Muscle layer of colon (tissue), 2 donors: Measurements from ENCODE around the gene FES.
"Not testable (repeated sequence)": the region's sequence is repeated elsewhere in the genome, so short reads cannot be mapped to it uniquely, and the experiment has no call there.

ENCODE experiments used
- H3K27ac ChIP-seq: one replicate; pipeline ENCODE4 v1.7.0; 2013; ENCODE audit warnings: low read depth, mild to moderate bottlenecking, low read length, moderate library complexity
- H3K27me3 ChIP-seq, 2 donors: one replicate each; pipeline ENCODE4 v1.7.0; 2013; ENCODE audit warnings: low read length in 2 of 2, mild to moderate bottlenecking in 2 of 2; ENCODE audit not compliant: insufficient read depth in 2 of 2, control insufficient read depth in 1 of 2
- H3K36me3 ChIP-seq: one replicate; pipeline ENCODE4 v1.7.0; 2013; ENCODE audit warnings: mild to moderate bottlenecking, low read length; ENCODE audit not compliant: insufficient read depth
- H3K4me1 ChIP-seq: one replicate; pipeline ENCODE4 v1.7.0; 2013; ENCODE audit warnings: mild to moderate bottlenecking, low read length; ENCODE audit not compliant: insufficient read depth
- H3K4me3 ChIP-seq, 2 donors: one replicate each; pipeline ENCODE4 v1.7.0; 2013; ENCODE audit warnings: low read length in 2 of 2, low read depth in 1 of 2, mild to moderate bottlenecking in 1 of 2, moderate library complexity in 1 of 2
- H3K9ac ChIP-seq: one replicate; pipeline ENCODE4 v1.7.0; 2013; ENCODE audit warnings: low read length
- H3K9me3 ChIP-seq: one replicate; pipeline ENCODE4 v1.7.0; 2013; ENCODE audit warnings: mild to moderate bottlenecking, low read length
- donor health status: abdominal sarcoma.
- donor health status: Adenocarcinoma of cecum.

Gene FES

DNA sequence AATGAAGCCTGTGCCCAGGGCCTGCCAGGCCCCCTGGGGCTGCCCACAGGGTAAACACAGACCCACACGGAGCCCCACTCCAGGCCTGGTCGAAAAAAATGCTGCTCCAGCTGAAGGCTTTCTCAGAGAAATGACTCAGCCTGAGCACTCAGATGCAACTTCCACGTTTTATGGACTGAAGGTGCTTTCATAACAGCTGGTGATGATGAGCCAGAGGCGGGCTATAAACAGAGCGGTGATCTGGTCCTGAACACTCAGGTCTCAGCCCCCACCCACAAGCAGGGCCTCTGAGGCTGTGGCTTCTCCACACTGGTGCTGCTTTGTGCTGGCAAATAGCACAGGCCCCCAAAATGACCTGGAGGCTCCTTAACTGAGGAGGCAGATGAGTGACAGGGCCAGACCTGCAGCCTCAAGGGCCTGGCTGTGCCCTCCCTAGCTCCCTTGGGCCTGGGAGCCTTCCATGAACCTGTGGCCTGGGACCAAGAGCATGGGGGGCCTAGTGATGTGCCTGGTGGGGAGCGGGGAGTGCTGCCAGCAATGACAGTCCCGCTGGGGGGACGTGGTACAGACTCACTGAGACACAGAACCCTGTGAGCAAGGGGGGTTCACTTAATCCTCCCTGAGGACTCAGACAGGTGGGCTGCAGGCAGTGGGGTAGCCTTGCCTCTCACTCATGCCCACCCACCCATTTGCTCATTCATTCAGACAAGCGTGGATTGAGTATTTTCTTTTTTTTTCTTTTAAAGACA is 38.9 kb upstream of the FES start:
- Histone ChIP-seq H3K4me1 (no peaks in the 10 kb centered on the region), H3K27ac (no peak overlapping the region), H3K36me3 (no peaks in the 10 kb centered on the region), H3K9me3 (no peaks in the 10 kb centered on the region), H3K27me3 (no peaks in the 10 kb centered on the region), H3K9ac (no peak overlapping the region), H3K4me3 (no peak overlapping the region)

DNA sequence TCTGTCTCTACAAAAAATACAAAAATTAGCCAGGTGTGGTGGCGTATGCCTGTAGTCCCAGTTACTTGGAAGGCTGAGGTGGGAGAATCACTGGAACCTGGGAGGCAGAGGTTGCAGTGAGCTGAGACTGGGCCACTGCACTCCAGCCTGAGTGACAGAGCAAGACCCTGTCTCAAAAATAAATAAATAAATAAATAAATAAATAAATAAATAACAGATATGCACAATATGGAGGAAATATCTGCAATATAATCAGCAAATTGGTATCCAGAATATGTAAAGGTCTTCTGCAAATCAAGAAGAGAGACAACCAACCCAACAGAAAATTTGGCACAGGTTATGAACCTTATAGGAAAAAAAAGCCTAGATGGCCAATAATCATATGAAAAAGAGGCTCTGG is 34.9 kb upstream of the FES start:
- not testable (repeated sequence) for H3K9ac ChIP-seq, H3K4me1 ChIP-seq, H3K4me3 ChIP-seq, H3K9me3 ChIP-seq, H3K27me3 ChIP-seq, H3K27ac ChIP-seq, H3K36me3 ChIP-seq

- Histone ChIP-seq H3K9me3 (no peaks in the 10 kb centered on the region), H3K9ac (no peak overlapping the region), H3K27ac (no peak overlapping the region), H3K27me3 (no peaks in the 10 kb centered on the region), H3K4me1 (no peaks in the 10 kb centered on the region), H3K4me3 (no peak overlapping the region), H3K36me3 (no peaks in the 10 kb centered on the region)
Measured at GRCh38 chr15:90851114-90851513, 33.2 kb upstream of the FES start.

DNA sequence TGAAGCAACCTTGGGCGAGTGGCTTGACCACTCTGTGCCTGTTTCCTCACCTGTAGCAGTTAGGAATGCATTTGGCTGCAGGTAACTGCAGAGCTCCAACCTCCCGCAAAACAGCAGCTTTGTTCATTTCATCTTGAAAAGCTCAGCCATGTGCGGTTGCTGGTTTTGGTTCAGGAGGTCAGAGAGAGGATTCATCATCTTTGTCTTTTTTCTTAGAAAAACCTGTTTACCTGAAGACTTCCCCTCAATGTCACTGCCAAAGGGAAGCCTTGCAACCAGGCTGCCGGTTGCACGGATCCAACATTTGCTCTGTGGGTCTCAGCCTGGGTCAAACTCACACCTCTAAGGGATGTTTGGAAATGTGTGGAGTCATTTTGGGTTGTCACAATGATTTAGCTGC is 32.4 kb upstream of the FES start:
- Histone ChIP-seq H3K27ac (no peak overlapping the region), H3K4me1 (no peaks in the 10 kb centered on the region), H3K36me3 (no peaks in the 10 kb centered on the region), H3K4me3 (no peak overlapping the region), H3K9ac (no peak overlapping the region), H3K27me3 (no peaks in the 10 kb centered on the region), H3K9me3 (no peaks in the 10 kb centered on the region)

DNA sequence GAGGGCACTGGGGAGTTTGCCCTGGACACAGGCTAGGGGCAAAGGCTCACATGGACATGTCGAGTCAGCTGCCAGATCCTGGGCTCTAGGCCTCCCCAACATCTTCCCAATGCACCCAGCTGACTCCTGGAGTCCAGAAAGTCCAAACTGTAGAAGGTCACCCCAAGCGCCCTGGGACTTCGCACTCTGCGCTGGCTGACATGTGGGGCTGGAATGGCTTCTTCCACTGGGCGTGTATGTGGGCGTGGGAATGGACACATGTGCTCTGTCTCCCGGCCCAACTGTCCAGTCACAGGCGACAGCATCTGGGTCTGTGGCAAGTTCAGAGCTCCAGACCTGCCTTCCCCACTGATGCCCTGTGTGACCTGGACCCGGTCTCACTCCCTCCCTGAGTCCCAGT is 29.2 kb upstream of the FES start:
- Histone ChIP-seq H3K9me3 (no peaks in the 10 kb centered on the region), H3K27ac (no peak overlapping the region), H3K9ac (no peak overlapping the region), H3K36me3 (no peaks in the 10 kb centered on the region), H3K4me3 (no peak overlapping the region), H3K27me3 (no peaks in the 10 kb centered on the region), H3K4me1 (no peaks in the 10 kb centered on the region)

DNA sequence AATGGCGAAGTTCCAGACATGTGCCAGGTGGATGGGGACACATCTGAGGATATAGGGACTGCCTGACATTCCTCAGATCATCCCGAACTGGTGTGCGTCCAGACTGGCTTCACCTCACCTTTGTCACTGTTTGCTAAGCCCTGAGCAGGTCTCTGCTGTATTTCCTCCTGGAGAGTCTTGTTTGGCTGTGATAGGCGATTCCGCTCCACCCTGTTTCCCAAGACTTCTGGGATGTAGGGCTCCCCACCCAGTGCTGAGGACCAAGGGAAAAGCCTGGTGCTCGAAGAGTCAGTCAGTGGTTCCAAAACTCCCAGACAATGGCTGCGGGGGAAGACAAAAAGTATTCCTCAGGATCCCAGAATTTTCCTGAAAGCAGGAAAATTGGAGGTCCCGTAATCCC is 27.0 kb upstream of the FES start:
- Histone ChIP-seq H3K27ac (no peak overlapping the region), H3K4me3 (no peak overlapping the region), H3K9me3 (no peaks in the 10 kb centered on the region), H3K9ac (no peak overlapping the region), H3K27me3 (no peaks in the 10 kb centered on the region), H3K4me1 (no peaks in the 10 kb centered on the region), H3K36me3 (no peaks in the 10 kb centered on the region)

GRCh38 chr15:90857883-90858443 is 26.3 kb upstream of the FES start:
- Histone ChIP-seq H3K9ac (no peak overlapping the region), H3K4me3 (no peak overlapping the region), H3K36me3 (no peaks in the 10 kb centered on the region), H3K9me3 (no peaks in the 10 kb centered on the region), H3K27ac (no peak overlapping the region), H3K27me3 (no peaks in the 10 kb centered on the region), H3K4me1 (no peaks in the 10 kb centered on the region)

DNA sequence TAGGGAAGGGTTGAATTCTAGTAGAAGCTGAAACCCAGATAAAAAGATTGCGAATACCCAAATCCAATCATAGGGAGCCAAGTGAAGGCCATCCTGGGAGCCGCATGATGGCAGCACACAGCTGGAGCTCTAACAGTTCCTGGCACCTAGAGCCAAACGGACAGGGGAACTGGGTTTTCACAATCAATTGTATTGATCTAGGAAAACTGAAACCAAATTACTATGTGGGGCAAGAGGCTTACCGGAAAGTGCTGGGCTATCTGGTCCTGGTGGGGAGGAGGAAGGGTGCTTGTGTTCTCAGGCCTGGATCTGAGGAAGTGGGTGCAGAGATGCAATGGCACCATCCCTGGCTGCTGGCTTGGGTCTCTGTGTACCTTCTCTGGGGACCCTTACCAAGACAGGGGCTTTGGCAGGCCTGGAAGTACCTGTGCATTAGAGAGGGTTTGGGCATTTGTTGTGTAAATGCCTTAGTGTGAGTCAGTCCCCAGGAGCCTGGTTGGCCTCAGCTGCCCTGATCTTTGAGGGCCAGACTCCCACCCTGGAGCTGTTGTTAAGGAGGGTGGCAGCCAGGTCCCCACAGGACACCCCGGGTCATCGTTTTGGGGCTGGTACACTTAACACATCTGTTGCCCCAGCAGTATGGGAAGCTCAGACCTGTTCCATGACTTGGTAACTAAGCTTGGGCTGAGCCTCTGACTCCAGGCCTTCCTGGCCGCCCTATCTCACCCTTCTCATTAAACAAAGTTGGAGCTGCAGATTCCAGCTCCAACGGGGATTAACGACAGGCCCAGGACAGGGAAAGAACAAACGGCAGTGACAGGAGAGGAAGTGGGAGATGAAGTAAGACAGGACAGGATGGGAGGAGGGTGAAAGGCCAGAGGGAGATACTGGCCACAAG is 24.8 kb upstream of the FES start:
- no peak overlapping the region for H3K9ac ChIP-seq
- no peaks in the 10 kb centered on the region for H3K9me3 ChIP-seq
- no peaks in the 10 kb centered on the region for H3K27me3 ChIP-seq
- H3K36me3 ChIP-seq, result no peaks in the 10 kb centered on the region
- no peaks in the 10 kb centered on the region for H3K4me1 ChIP-seq
- H3K4me3 ChIP-seq, result no peak overlapping the region
- no peak overlapping the region for H3K27ac ChIP-seq

DNA sequence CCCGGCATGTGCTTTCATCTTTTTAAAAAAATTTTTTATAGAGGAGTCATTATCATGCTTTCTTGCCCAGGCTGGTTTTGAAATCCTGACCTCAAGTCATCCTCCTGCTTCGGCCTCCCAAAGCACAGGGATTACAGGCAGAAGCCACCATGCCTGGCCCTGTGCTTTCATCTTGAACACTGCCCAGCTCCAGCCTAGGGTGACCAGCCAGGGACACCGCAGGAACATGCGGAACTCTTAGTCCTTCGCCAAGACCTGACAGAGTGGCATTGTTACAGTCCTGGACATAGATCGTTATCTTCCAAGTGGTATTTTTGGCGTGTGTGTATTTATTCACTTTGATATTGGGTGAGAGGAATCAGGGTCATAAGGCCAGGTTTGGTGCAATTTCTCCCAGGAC is 23.9 kb upstream of the FES start:
- no peaks in the 10 kb centered on the region for H3K36me3 ChIP-seq
- no peak overlapping the region for H3K9ac ChIP-seq
- H3K4me1 ChIP-seq, result no peaks in the 10 kb centered on the region
- no peak overlapping the region for H3K4me3 ChIP-seq
- no peaks in the 10 kb centered on the region for H3K27me3 ChIP-seq
- no peaks in the 10 kb centered on the region for H3K9me3 ChIP-seq
- no peak overlapping the region for H3K27ac ChIP-seq

DNA sequence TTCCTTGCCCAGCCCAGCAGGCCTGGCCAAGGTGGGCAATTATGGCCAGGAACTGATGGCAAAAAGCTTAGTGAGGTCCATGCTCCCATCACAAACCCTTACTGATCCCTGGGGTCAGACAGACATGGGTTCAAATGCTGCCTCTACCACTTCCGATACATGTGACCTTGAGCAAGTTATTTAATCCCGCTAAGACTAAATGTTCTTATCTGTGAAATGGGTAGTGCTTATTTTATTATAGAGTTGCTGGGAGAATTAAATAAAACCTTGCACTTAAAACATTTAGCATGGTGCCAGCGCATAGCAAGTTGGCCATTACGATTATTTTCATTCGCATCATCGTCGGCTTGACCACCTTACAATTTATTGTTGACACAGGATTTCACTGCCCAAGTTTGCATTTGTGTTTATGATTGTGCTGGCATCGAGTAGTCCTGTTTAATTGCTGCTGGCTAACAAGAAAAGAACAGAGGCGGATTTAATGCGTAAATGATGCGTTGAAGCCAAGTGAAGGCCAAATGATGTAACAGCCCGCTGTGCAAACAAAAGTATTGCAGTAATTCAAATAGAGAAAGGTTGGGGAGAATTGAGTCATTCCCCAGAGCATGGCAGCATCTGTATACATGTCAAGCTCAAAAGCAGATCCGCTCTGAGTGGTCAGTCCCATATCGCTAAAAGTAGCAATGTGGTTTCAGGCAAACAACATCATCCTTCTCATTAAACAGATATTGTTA is 23.2 kb upstream of the FES start:
- Histone ChIP-seq H3K36me3 (no peaks in the 10 kb centered on the region), H3K27me3 (no peaks in the 10 kb centered on the region), H3K4me3 (no peak overlapping the region), H3K27ac (no peak overlapping the region), H3K4me1 (no peaks in the 10 kb centered on the region), H3K9me3 (no peaks in the 10 kb centered on the region), H3K9ac (no peak overlapping the region)

DNA sequence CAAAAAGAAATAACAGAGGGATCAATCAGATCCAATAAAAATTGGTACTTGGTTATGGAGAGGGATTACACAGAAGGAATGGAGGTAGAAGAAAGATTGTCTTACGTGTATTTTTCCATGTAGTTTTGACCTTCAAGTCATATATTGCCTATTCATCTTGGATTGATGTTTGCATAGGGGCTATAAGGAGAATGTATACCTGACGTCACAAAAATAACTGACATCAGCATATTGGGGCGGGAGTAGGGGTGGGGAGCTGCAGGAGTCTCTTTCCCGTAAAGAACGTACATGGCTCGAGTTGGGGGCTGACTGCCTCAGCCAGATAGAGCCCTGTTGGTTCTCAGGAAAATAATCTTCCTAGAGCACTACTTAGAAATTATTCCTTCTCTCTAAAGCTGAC is 21.8 kb upstream of the FES start:
- Histone ChIP-seq H3K9ac (no peak overlapping the region), H3K27ac (no peak overlapping the region), H3K27me3 (no peaks in the 10 kb centered on the region), H3K4me1 (no peaks in the 10 kb centered on the region), H3K9me3 (no peaks in the 10 kb centered on the region), H3K4me3 (no peak overlapping the region), H3K36me3 (no peaks in the 10 kb centered on the region)
